PC-3 (cell line): ENCODE results near the gene ROR1.

Experiments
- EZH2 ChIP-seq: fragments of 300-600 bp; sonication (generic); IDR thresholded peaks from one replicate; pipeline ENCODE4 v1.6.1; 2017; ENCODE audit warnings: antibody characterized with exemption, mild to moderate bottlenecking, low read length; ENCODE audit not compliant: unreplicated experiment
- EZH2phosphoT487 ChIP-seq: fragments of 300-600 bp; sonication (generic); IDR thresholded peaks from 2 replicates; pipeline ENCODE4 v1.6.1; 2018; ENCODE audit warnings: mild to moderate bottlenecking, antibody characterized with exemption, low read length, borderline replicate concordance
- TF ChIP-seq, protein P1 (sequence below): fragments of 300-600 bp; sonication (generic); conservative IDR thresholded peaks from 2 replicates; pipeline ENCODE4 v1.5.1; 2017; ENCODE audit warnings: antibody characterized with exemption, low read depth, mild to moderate bottlenecking, low read length

DNA sequence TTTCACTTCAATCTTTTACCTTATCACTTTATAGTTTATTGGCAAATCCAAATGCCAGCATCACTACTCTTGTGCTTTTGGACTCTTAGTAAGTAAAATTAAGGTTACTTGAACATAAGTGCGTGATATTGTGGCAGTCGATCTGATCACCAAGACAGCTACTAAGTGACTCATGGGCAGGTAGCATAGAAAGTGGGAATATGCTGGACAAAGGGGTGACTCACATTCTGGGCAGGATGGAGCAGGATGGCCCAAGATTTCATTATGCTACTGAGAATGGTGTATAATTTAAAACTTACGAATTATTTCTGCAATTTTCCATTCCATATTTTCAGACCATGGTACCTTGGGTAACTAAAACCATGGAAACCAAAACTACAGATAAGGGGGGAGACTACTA is 120.2 kb downstream of the ROR1 start:
- TF ChIP-seq, protein P1, sequence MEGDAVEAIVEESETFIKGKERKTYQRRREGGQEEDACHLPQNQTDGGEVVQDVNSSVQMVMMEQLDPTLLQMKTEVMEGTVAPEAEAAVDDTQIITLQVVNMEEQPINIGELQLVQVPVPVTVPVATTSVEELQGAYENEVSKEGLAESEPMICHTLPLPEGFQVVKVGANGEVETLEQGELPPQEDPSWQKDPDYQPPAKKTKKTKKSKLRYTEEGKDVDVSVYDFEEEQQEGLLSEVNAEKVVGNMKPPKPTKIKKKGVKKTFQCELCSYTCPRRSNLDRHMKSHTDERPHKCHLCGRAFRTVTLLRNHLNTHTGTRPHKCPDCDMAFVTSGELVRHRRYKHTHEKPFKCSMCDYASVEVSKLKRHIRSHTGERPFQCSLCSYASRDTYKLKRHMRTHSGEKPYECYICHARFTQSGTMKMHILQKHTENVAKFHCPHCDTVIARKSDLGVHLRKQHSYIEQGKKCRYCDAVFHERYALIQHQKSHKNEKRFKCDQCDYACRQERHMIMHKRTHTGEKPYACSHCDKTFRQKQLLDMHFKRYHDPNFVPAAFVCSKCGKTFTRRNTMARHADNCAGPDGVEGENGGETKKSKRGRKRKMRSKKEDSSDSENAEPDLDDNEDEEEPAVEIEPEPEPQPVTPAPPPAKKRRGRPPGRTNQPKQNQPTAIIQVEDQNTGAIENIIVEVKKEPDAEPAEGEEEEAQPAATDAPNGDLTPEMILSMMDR = no peak
- no peak for TF ChIP-seq EZH2
- no peak for TF ChIP-seq EZH2phosphoT487
